HEK293 (cell line): ENCODE results near the gene CD82.

Experiments used
- SALL2 ChIP-seq: fragments of 450-650 bp; formaldehyde crosslinking; IDR thresholded peaks from 2 replicates; pipeline ENCODE4 v1.5.0; 2017; ENCODE audit warnings: missing biosample characterization, mild to moderate bottlenecking, missing genetic modification characterization, borderline replicate concordance
- YY1 ChIP-seq: fragments of 450-650 bp; formaldehyde crosslinking; IDR thresholded peaks from 2 replicates; pipeline ENCODE4 v1.5.1; 2018; ENCODE audit warnings: missing biosample characterization, missing genetic modification characterization
- ZBTB7A ChIP-seq: fragments of 450-650 bp; formaldehyde crosslinking; IDR thresholded peaks from 2 replicates; pipeline ENCODE4 v1.5.1; 2016; ENCODE audit warnings: low read depth, missing biosample characterization, missing genetic modification characterization
- ZNF24 ChIP-seq: fragments of 450-650 bp; formaldehyde crosslinking; IDR thresholded peaks from 2 replicates; pipeline ENCODE4 v1.5.1; 2016; ENCODE audit warnings: missing biosample characterization, missing genetic modification characterization
- ZNF335 ChIP-seq: fragments of 450-650 bp; formaldehyde crosslinking; conservative IDR thresholded peaks from 2 replicates; pipeline ENCODE4 v1.5.1; 2016; ENCODE audit warnings: missing biosample characterization, missing genetic modification characterization
- ZNF354C ChIP-seq: fragments of 450-650 bp; formaldehyde crosslinking; IDR thresholded peaks from 2 replicates; pipeline ENCODE4 v1.5.1; 2016; ENCODE audit warnings: missing biosample characterization, missing genetic modification characterization, low read depth, borderline replicate concordance
- ZNF747 ChIP-seq: fragments of 450-650 bp; formaldehyde crosslinking; IDR thresholded peaks from 2 replicates; pipeline ENCODE4 v1.5.1; 2016; ENCODE audit warnings: missing biosample characterization, missing genetic modification characterization
- ZNF768 ChIP-seq: fragments of 450-650 bp; formaldehyde crosslinking; IDR thresholded peaks from 2 replicates; pipeline ENCODE4 v1.5.1; 2018; ENCODE audit warnings: missing biosample characterization, mild to moderate bottlenecking, missing genetic modification characterization
- TF ChIP-seq, protein P1 (sequence below): fragments of 450-650 bp; formaldehyde crosslinking; IDR thresholded peaks from 2 replicates; pipeline ENCODE4 v1.5.1; 2016; ENCODE audit warnings: missing biosample characterization, missing genetic modification characterization
- TF ChIP-seq, protein P2 (sequence below): fragments of 450-650 bp; formaldehyde crosslinking; IDR thresholded peaks from 2 replicates; pipeline ENCODE4 v1.5.1; 2016; ENCODE audit warnings: missing biosample characterization, missing genetic modification characterization, low read depth
- TF ChIP-seq, protein P3 (sequence below): IDR thresholded peaks from 2 replicates; pipeline ENCODE4 v1.6.1; 2011; ENCODE audit warnings: mild to moderate bottlenecking, low read depth, low read length, borderline replicate concordance
- TF ChIP-seq, protein P4 (sequence below): fragments of 450-650 bp; formaldehyde crosslinking; IDR thresholded peaks from 2 replicates; pipeline ENCODE4 v1.5.1; 2016; ENCODE audit warnings: missing biosample characterization, missing genetic modification characterization
- TF ChIP-seq, protein P5 (sequence below): fragments of 450-650 bp; formaldehyde crosslinking; IDR thresholded peaks from 2 replicates; pipeline ENCODE4 v1.5.1; 2016; ENCODE audit warnings: missing biosample characterization, missing genetic modification characterization

DNA sequence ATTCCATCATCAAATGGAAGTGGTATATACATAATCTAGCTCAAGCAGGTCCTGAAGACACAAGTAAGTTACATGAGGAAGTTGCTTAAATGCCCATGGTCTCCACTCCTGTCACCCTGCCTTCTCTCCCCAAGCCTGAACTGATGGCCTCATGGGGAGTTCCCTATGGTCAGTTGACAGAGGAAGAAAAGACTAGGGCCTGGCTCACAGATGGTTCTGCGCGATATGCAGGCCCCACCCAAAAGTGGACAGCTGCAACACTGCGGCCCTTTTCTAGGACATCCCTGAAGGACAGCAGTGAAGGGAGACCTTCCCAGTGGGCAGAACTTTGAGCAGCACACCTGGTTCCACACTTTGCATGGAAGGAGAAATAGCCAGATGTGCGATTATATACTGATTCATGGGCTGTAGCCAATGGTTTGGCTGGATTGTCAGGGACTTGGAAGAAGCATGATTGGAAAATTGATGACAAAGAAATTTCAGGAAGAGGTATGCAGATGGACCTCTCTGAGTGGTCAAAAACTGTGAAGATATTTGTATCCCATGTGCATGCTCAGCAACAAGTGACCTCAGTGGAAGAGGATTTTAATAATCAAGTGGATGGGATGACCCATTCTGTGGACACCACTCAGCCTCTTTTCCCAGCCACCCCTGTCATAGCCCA, 17.3 kb upstream of the CD82 start:
- TF ChIP-seq, protein P1, sequence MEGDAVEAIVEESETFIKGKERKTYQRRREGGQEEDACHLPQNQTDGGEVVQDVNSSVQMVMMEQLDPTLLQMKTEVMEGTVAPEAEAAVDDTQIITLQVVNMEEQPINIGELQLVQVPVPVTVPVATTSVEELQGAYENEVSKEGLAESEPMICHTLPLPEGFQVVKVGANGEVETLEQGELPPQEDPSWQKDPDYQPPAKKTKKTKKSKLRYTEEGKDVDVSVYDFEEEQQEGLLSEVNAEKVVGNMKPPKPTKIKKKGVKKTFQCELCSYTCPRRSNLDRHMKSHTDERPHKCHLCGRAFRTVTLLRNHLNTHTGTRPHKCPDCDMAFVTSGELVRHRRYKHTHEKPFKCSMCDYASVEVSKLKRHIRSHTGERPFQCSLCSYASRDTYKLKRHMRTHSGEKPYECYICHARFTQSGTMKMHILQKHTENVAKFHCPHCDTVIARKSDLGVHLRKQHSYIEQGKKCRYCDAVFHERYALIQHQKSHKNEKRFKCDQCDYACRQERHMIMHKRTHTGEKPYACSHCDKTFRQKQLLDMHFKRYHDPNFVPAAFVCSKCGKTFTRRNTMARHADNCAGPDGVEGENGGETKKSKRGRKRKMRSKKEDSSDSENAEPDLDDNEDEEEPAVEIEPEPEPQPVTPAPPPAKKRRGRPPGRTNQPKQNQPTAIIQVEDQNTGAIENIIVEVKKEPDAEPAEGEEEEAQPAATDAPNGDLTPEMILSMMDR (tag by site-specific recombination) = no peak
- TF ChIP-seq ZNF335 = no peak
- no peak for TF ChIP-seq YY1 (tag by site-specific recombination)
- no peak for TF ChIP-seq ZBTB7A (tag by site-specific recombination)
- TF ChIP-seq, protein P2, sequence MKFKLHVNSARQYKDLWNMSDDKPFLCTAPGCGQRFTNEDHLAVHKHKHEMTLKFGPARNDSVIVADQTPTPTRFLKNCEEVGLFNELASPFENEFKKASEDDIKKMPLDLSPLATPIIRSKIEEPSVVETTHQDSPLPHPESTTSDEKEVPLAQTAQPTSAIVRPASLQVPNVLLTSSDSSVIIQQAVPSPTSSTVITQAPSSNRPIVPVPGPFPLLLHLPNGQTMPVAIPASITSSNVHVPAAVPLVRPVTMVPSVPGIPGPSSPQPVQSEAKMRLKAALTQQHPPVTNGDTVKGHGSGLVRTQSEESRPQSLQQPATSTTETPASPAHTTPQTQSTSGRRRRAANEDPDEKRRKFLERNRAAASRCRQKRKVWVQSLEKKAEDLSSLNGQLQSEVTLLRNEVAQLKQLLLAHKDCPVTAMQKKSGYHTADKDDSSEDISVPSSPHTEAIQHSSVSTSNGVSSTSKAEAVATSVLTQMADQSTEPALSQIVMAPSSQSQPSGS (tag by site-specific recombination) = no peak
- no peak for TF ChIP-seq SALL2
- TF ChIP-seq, protein P3, sequence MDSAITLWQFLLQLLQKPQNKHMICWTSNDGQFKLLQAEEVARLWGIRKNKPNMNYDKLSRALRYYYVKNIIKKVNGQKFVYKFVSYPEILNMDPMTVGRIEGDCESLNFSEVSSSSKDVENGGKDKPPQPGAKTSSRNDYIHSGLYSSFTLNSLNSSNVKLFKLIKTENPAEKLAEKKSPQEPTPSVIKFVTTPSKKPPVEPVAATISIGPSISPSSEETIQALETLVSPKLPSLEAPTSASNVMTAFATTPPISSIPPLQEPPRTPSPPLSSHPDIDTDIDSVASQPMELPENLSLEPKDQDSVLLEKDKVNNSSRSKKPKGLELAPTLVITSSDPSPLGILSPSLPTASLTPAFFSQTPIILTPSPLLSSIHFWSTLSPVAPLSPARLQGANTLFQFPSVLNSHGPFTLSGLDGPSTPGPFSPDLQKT = no peak
- TF ChIP-seq, protein P4, sequence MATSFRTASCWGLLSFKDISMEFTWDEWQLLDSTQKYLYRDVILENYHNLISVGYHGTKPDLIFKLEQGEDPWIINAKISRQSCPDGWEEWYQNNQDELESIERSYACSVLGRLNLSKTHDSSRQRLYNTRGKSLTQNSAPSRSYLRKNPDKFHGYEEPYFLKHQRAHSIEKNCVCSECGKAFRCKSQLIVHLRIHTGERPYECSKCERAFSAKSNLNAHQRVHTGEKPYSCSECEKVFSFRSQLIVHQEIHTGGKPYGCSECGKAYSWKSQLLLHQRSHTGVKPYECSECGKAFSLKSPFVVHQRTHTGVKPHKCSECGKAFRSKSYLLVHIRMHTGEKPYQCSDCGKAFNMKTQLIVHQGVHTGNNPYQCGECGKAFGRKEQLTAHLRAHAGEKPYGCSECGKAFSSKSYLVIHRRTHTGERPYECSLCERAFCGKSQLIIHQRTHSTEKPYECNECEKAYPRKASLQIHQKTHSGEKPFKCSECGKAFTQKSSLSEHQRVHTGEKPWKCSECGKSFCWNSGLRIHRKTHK = no peak
- TF ChIP-seq ZNF24 = no peak
- TF ChIP-seq, protein P5, sequence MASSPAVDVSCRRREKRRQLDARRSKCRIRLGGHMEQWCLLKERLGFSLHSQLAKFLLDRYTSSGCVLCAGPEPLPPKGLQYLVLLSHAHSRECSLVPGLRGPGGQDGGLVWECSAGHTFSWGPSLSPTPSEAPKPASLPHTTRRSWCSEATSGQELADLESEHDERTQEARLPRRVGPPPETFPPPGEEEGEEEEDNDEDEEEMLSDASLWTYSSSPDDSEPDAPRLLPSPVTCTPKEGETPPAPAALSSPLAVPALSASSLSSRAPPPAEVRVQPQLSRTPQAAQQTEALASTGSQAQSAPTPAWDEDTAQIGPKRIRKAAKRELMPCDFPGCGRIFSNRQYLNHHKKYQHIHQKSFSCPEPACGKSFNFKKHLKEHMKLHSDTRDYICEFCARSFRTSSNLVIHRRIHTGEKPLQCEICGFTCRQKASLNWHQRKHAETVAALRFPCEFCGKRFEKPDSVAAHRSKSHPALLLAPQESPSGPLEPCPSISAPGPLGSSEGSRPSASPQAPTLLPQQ (tag by site-specific recombination) = no peak
- no peak for TF ChIP-seq ZNF354C
- TF ChIP-seq ZNF768 = no peak
- no peak for TF ChIP-seq ZNF747 (tag by site-specific recombination)
